ENCODE measurements around the gene TNP2. TPM values are rescaled to one million over a fixed set of nuclear protein-coding genes. Genes with fewer than 3 reads are reported as not detected.
A peak's percentile ranks its signal among the peaks of the same experiment; 100 is the strongest.

The TNP2 gene
- total RNA-seq, 1 donor from 2014 or later = not detected

DNA sequence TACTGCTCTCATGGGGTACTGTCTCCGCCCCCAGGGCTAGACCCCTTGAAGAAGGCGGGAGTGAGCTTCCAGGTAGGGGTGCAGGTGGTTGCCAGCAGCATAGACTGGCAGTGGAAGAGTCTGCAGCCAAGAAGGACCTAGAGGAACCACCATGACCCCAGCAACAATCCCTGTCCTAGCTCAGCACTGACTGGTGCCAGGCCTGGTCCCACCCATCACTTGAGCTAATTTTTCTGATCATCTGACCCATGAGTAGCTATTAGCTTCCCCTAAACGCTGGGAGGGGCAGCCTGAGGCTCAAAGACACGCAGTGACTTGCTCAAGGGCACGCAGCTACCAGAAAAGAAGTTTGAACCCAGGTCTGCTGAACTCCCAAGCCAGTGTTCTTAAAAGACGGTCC lies 3.4 kb upstream of the TNP2 start:
- H3K4me1 ChIP-seq = no peaks in the 10 kb centered on the region
- no peak overlapping the region for H3K27ac ChIP-seq
- H3K9me3 ChIP-seq = no peaks in the 10 kb centered on the region
- no peak for DNase-seq
- H3K27me3 ChIP-seq = no peaks in the 10 kb centered on the region
- intact Hi-C loops (cut with DNase I) = no loop called here
- peak; percentile 24 for ATAC-seq
- H3K4me3 ChIP-seq = no peak overlapping the region
- TF ChIP-seq, protein P1, sequence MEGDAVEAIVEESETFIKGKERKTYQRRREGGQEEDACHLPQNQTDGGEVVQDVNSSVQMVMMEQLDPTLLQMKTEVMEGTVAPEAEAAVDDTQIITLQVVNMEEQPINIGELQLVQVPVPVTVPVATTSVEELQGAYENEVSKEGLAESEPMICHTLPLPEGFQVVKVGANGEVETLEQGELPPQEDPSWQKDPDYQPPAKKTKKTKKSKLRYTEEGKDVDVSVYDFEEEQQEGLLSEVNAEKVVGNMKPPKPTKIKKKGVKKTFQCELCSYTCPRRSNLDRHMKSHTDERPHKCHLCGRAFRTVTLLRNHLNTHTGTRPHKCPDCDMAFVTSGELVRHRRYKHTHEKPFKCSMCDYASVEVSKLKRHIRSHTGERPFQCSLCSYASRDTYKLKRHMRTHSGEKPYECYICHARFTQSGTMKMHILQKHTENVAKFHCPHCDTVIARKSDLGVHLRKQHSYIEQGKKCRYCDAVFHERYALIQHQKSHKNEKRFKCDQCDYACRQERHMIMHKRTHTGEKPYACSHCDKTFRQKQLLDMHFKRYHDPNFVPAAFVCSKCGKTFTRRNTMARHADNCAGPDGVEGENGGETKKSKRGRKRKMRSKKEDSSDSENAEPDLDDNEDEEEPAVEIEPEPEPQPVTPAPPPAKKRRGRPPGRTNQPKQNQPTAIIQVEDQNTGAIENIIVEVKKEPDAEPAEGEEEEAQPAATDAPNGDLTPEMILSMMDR (IDR thresholded peaks at IDR 0.05) = no peak
- H3K36me3 ChIP-seq = no peaks in the 10 kb centered on the region

DNA sequence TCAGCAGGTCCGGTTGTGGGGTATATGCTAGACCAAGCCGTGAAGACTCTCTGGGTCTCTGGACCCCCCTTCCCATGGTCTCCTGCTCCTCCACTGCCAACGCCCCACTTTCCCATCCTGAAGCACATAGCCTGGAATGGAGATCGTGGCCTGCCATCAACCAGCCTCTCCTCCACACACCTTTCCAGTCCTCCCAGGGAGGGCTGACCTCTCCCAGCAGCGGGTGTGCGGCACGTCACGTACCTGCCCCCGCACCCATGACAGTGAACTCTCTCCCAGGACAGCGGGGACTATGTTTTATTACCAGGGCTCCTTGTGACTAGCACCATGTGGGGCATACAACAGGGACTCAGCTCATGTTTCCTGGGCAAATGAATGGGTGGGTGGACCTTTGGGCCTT lies 2.5 kb upstream of the TNP2 start:
- Histone ChIP-seq H3K4me3 (no peak overlapping the region), H3K4me1 (no peaks in the 10 kb centered on the region), H3K9me3 (no peaks in the 10 kb centered on the region), H3K27me3 (no peaks in the 10 kb centered on the region), H3K36me3 (no peaks in the 10 kb centered on the region), H3K27ac (no peak overlapping the region)
- no peak for ATAC-seq
- TF ChIP-seq, protein P1 (IDR thresholded peaks at IDR 0.05) = no peak
- intact Hi-C loops (cut with DNase I) = no loop called here
- no peak for DNase-seq

DNA sequence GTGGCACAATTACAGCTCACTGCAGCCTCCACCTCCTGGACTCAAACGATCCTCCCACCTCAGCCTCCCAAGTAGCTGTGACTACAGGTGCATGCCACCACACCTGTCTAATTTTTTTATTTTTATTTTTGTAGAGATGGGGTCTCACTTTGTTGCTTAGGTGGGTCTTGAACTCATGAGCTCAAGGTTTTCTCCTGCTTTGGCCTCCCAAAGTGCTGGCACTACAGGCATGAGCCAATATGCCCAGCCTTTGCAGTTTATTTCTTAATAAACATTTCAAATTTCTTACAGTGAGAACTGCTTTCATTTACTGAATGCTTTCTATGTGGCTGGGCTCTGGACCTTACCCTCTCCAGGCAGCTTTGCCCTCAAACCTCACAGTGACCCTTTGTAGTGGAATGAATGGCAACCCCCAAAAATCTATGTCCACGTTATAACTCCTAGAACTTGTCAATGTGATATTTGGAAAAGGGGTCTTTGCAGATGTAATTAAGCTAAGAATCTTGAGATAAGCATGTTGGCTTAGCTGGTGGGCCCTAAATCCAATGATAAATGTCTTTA lies 1.6 kb upstream of the TNP2 start:
- TF ChIP-seq, protein P1 (IDR thresholded peaks at IDR 0.05) = no peak
- no peak for ATAC-seq
- Histone ChIP-seq H3K27ac (no peak overlapping the region), H3K27me3 (no peaks in the 10 kb centered on the region), H3K4me3 (no peak overlapping the region), H3K9me3 (no peaks in the 10 kb centered on the region), H3K4me1 (no peaks in the 10 kb centered on the region), H3K36me3 (no peaks in the 10 kb centered on the region)
- intact Hi-C loops (cut with DNase I) = no loop called here
- DNase-seq = no peak

DNA sequence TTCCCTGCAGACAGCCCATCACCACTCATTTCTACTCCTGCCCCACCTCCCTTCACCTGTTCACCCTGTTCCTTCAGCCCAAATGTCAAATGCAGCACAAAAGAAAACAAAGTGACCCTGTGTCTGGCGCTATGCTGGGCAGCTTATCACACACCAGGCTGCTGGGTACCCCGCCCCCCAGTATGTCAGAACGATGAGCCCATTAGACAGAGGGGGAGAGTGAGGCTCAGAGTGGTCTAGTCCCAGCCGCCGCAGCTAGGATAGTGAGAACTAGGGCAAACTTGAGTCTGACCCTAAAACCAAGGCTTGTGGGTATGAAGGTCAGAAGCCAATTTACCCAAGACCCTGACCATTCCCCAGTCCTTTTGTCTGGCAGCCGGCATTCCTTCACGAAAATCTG lies 4.0 kb downstream of the TNP2 start:
- DNase-seq = no peak
- Histone ChIP-seq H3K27ac (no peak overlapping the region), H3K4me1 (no peaks in the 10 kb centered on the region), H3K27me3 (no peaks in the 10 kb centered on the region), H3K36me3 (no peaks in the 10 kb centered on the region), H3K4me3 (no peak overlapping the region), H3K9me3 (no peaks in the 10 kb centered on the region)
- intact Hi-C loops (cut with DNase I) = no loop called here
- ATAC-seq = no peak
- TF ChIP-seq, protein P1 (IDR thresholded peaks at IDR 0.05) = no peak

DNA sequence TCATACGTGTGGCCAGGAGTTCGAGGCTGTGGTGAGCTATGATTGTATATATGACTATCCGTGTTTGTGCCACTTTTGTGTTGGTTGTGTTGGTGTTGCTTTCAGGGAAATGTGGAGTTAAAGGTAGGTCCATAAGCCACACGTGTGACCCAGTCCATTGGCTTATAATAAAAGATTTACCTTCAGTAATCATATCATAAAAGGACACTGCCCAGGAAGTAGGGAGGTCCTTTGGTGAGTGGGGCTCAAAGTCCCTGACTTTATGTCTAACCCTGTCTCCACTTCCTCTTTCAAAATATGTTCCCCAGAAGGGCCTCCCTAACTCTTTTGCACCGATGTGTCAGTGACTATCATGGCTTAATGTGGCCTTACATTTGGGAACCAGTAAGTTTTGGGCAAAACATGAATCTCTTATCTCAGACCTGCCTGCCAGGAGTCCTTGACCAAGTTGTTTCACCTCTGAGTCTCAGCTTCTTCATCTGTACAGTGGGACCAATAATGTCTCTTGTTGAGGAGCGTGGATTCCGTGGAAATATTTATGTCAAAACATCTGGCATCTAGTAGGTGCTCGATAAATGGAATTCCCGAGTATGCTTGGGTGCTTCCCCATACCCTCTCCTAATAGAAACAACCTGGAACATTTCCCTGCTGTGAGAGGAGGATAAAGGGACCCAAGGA lies 4.8 kb downstream of the TNP2 start:
- DNase-seq (no peak), ATAC-seq (no peak)
- TF ChIP-seq, protein P1 (IDR thresholded peaks at IDR 0.05) = no peak
- peaks cover 3% of the 10 kb centered on the region for H3K4me1 ChIP-seq
- H3K9me3 ChIP-seq = no peaks in the 10 kb centered on the region
- no peak overlapping the region for H3K4me3 ChIP-seq
- intact Hi-C loops (cut with DNase I) = no loop called here
- H3K27me3 ChIP-seq = no peaks in the 10 kb centered on the region
- H3K36me3 ChIP-seq = no peaks in the 10 kb centered on the region
- H3K27ac ChIP-seq = no peak overlapping the region

Measured in upper lobe of right lung (tissue), 1 donor.